ENCODE results near the gene PLCH1.

The PLCH1 gene

DNA sequence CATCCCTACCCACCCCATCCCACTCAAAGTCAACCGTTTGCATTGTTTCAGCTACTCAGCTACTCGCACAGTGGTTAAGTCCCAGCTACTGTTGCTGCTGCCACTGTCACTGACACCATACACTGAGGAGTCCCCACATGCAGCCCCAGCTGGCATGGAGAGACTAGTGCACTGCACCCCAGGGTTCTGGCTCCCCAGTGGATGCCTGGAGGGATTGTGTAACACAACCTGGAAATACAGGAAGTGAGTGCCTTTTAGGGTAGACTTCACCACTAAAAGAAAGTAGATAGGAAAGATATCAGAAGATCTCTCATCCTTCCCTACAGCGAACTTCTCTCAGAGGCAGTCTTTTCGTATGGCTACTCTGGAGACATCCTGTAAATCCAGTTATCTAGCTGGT is 282.2 kb downstream of the PLCH1 start:
- DNase-seq: no peak
- ATAC-seq: no peak

DNA sequence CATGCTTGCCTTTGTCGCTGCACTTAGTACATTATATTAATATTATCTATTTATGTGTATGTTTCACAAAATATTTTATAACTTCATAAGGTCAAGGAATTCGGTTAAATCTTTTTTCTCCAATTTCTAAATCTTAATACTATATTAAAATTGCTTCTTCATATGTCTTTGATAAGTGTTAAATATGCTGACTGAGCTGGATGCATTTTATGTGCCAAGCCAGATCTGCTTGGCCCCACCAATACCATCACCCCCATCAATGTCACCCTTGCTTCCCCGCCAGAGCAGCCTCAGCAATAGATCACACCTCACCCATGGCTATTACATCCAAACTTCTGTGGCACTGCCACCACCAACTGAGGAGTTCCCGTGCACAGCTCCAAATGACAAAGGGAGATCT is 287.3 kb downstream of the PLCH1 start:
- ATAC-seq (no peak), DNase-seq (no peak)

GRCh38 chr3:155455765-155456164 is 289.1 kb downstream of the PLCH1 start:
- DNase-seq (no peak), ATAC-seq (no peak)

GRCh38 chr3:155453512-155453911 is 291.4 kb downstream of the PLCH1 start:
- no peak for DNase-seq
- ATAC-seq: no peak

- ATAC-seq (no peak), DNase-seq (no peak)
Measured at GRCh38 chr3:155449613-155450267, 295.1 kb downstream of the PLCH1 start.

GRCh38 chr3:155448531-155448930 is 296.3 kb downstream of the PLCH1 start:
- no peak for DNase-seq
- ATAC-seq: no peak

- ATAC-seq (no peak), DNase-seq (no peak)
Measured at GRCh38 chr3:155446366-155446765, 298.5 kb downstream of the PLCH1 start.

DNA sequence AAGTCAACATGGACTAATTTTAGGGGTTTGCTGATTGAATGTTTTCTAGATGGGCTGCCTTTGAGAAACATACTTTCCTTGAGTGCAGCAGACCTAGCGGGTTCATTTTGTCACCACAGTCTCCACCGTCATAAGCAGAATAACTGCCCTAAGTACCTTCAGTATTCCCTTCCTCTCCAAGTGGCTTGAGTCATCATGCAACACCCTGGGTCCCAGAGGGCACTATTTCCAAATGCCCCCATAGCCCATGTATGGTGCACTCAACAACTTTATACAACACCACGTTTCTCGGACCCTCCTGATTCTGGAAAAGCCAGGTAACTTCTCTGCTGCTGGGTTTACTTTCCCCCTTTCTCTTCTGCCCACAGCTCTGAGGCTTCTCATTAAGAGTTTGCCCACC is 300.1 kb downstream of the PLCH1 start:
- ATAC-seq: no peak
- no peak for DNase-seq

DNA sequence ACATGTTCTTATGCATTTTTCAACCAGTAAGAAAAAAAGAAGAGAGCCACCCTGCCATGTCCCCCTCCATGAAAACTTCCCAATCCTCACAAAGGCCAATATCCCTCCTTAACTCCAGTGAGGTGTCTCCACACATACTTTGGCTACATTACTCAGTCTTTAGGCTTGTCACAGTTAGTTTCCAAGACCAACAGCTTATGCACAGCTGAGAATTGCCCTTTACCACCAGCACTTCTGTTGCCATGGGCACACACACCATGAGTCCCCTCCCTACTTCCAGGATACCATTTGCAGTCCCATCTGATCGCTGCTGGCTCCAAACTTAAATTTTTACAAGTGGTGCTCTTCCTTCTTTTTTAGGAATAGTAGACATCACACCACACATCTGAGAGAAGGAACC is 301.1 kb downstream of the PLCH1 start:
- DNase-seq: no peak
- no peak for ATAC-seq

- ATAC-seq: no peak
- DNase-seq: no peak
Measured at GRCh38 chr3:155442072-155442471, 302.8 kb downstream of the PLCH1 start.

DNA sequence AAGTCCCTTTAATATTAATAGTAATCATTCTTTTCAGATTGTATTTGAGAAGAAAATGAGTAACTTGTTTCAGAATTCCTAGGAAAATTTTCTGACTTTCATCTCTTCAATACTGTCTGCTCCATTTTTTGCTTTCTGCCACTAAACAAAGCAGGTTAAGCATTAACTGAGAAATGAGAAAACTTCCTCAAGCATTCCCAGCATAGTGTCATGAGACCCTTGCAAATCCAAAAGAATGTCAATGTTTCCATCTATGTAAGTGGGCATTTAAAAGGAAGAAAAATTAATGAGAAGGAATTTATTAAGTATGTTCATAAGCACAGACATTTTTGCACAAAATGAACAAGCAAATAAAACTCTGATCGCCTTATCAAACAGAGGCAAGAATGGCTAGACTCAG is 303.4 kb downstream of the PLCH1 start:
- no peak for ATAC-seq

GRCh38 chr3:155441026-155441425 is 303.8 kb downstream of the PLCH1 start:
- ATAC-seq: no peak
- no peak for DNase-seq

More for the DNA sequence above, 303.4 kb downstream of the PLCH1 start:
- no peak for DNase-seq

- no peak for ATAC-seq
- no peak for DNase-seq
Measured at GRCh38 chr3:155435821-155436220, 309.1 kb downstream of the PLCH1 start.

GRCh38 chr3:155431856-155432570 is 312.9 kb downstream of the PLCH1 start:
- DNase-seq: no peak
- no peak for ATAC-seq

GRCh38 chr3:155428563-155428962 is 316.3 kb downstream of the PLCH1 start:
- DNase-seq: no peak

DNA sequence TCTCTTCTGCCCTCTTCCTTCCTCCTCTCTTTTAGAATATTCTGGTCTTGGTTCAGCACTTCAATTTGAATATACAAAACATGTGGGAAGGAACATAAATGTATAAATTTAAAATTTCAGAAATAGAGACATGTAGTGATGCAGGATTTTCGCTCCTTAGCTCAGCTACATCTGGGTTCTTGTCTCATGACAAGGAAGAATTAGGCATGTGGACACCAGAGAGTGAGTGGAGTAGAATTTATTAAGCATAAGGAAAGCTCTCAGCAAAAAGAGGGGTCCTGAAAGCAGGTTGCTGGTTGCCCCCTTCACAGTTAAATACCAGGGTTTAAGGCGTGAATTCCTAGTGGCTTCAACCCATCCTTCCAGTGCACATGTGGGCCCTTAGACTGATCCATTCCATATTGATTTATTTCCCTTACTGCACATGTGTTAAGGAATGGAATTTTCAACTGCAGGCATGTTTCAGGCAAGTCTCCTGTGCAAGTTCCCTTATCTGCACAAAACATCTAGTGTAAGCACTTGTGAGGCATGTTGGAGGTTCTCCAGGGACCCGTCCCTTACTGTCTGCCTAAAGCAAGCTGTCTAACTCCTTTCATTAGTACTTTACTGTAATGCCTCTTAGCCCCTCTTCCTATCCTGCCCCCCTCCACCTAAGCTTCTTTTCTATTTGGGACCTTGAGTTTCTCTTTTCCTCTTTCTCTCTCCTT is 318.2 kb downstream of the PLCH1 start:
- DNase-seq (no peak), ATAC-seq (no peak)

More at GRCh38 chr3:155428563-155428962, 316.3 kb downstream of the PLCH1 start:
- no peak for ATAC-seq

DNA sequence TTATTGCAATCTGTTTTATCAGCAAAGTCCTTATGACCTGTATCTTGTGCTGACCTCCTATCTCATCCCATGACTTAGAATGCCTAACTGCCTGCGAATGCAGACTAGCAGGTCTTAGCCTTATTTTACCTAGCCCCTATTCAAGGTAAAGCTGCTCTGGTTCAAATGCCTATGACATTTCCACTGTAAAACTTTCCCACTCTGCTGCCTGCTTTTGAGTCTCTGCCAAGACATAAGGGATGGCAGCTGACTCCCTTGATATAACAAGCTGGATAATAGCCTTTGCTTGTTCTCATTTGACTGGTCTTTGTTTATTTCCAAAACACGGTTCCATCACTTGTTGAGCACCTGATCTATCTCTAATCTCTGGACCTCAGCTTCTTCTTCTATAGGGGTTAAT is 319.5 kb downstream of the PLCH1 start:
- ATAC-seq: no peak
- DNase-seq: no peak

DNA sequence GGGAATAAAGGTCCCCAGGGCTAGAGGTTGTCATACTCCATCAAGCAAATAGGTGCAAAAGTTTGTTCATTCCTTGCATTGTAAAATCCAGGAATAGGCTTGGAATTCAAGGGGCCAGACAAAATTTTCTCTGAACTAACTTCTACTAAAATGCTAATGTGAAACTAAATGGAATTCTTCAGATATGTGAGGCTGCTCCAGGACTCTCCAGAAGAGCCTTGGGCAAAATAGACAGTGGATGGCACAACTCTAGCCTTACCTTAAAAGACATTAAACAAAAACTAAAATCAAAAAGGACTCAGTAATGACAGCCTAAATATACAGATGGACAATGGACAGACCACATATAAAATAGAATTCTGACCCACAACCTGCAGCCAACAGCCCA is 320.6 kb downstream of the PLCH1 start:
- no peak for DNase-seq
- ATAC-seq: no peak

GRCh38 chr3:155423526-155424322 is 321.1 kb downstream of the PLCH1 start:
- DNase-seq (no peak), ATAC-seq (no peak)

DNA sequence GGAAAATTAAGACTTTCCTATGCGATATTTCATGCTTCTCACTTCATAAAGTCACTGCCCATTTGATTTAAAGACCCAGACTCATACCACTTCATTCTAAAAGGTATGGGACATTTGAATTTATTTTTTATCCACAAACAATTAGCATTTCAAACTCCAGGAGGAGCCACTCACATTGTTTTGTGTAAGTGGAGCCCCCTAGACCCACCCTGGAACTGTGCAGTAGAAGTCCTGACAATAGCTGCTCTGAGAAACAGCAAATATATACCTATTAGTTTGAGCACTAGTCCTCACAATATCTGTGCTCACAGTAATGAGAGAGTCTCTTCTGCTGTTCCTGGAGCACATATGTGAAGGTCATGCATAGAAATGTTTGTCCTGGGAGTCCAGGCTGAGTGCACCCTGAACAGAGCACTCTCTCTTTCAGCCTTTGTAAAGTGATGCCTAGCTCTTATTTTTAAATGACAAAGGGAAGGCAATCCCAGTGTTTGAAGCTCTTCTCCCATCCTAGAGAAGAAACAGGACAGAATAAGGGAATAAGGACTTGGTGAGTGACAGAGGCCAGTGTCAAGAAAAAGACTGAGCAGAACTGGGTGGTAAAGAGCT is 323.9 kb downstream of the PLCH1 start:
- DNase-seq: no peak
- ATAC-seq: no peak

DNA sequence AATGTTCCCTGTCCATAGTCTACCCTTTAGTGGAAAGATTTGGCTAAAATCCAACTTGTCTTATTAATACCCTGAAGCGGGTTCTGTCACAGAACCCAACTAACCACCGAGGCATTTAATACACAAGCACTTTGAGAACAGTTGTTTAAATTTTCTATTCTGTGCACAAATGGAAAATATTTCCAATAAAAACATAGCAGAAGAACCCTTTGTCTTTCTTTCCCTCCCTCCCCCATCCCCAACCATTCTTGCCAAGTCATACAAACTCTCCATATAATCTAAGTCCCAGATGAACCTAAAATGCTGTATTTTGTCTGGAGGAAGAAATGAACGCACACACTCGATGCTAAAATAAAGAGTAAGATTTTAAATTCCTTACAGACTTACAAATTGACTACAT is 324.5 kb downstream of the PLCH1 start:
- DNase-seq (no peak), ATAC-seq (no peak)

GRCh38 chr3:155418407-155418806 is 326.5 kb downstream of the PLCH1 start:
- ATAC-seq (no peak), DNase-seq (no peak)
